GM12801 (cell line): ENCODE data around the gene MAPKBP1.

Experiments used
- TF ChIP-seq, protein P1 (sequence below): IDR thresholded peaks from one replicate; pipeline ENCODE4 v1.5.1; 2011; ENCODE audit warnings: control low read depth; ENCODE audit not compliant: insufficient read length; ENCODE audit errors: extremely low read depth

The MAPKBP1 gene

DNA sequence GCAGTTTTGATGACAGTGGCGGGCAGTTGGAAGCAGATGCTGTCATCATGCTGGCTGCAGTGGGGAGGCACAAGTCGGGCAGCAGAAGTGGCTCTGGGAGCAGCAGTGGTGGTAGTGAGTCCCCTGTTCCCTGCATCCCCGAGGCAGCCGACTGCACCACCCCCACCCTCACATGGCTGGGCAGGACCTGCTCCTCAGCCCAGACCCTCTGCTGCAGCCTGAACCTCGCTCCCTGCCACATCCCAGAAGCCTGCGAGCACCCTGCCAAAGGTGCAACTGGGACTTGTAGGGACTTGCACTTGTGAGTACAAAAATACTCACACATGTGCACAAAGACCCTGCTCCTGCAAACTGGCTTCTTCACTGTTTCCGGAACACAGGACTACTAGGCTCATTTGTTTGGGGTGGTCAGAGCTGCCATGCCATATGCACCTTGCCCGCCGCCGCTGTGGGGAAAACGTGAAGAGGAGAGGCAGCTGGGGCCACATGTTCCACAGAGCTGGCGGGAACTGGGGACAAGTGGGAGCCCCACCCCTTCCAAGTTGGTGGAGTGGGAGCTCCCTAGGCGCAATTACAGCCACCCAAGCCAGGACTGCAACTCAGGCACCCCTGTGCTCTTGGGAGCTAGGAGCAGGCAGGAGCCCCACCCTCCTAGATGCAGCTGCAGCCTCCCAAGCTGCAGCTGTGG is 55.8 kb downstream of the MAPKBP1 start:
- TF ChIP-seq, protein P1, sequence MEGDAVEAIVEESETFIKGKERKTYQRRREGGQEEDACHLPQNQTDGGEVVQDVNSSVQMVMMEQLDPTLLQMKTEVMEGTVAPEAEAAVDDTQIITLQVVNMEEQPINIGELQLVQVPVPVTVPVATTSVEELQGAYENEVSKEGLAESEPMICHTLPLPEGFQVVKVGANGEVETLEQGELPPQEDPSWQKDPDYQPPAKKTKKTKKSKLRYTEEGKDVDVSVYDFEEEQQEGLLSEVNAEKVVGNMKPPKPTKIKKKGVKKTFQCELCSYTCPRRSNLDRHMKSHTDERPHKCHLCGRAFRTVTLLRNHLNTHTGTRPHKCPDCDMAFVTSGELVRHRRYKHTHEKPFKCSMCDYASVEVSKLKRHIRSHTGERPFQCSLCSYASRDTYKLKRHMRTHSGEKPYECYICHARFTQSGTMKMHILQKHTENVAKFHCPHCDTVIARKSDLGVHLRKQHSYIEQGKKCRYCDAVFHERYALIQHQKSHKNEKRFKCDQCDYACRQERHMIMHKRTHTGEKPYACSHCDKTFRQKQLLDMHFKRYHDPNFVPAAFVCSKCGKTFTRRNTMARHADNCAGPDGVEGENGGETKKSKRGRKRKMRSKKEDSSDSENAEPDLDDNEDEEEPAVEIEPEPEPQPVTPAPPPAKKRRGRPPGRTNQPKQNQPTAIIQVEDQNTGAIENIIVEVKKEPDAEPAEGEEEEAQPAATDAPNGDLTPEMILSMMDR = no peak

- TF ChIP-seq, protein P1 = no peak
Observed at GRCh38 chr15:41832208-41832607, 57.9 kb downstream of the MAPKBP1 start.

DNA sequence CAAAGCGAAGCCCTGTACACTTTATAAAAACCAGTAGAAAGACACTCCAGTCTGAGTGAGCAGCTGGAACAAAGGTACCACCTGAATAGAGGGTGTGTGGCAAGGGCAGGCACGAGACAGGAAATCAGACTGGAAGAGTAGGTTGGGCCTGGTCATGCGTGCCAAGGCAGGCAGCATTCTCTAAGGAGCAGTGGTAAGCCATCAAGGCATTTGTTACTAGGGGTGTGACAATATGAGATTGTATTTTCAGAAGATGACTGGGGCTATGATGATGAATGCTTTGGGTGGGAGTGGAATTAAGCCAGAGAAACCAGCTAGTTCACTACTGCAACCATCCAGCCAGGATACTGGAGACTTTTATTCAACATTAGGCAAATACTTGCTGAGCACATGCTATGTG is 58.6 kb downstream of the MAPKBP1 start:
- TF ChIP-seq, protein P1 = no peak

GRCh38 chr15:41834096-41834495 is 59.8 kb downstream of the MAPKBP1 start:
- TF ChIP-seq, protein P1 = no peak

GRCh38 chr15:41836073-41836472 is 61.8 kb downstream of the MAPKBP1 start:
- TF ChIP-seq, protein P1 = no peak

DNA sequence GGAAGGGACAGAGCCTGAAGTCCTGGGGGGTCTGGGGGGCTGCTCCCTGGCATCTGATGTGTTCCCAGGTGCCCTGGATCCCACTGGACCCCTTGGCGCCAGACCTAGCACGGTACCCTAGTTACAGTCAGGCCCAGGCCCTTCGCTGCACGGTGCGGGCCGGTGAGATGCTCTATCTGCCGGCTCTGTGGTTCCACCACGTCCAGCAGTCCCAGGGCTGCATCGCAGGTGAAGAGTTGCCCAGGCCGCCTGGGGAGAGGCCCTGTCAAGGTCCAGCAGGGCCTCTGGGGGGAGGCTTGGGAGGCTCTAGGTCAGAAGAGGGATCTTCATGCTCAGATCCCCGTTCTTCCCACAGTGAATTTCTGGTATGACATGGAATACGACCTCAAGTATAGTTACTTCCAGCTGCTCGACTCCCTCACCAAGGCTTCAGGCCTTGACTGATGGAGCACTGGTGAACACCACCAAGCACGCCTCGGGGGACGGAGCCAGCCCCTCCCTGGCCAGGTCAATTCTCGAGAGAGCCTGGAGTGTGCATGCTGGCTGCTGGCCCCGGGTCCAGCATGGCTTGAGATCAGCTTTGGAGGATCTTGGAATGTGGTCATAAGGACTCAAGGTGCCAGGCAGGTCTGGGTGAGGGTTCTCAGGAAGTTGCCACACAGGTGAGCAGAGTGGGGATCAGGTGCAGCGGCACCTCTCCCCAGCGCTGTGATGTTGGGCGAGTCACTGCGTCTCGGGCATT is 62.6 kb downstream of the MAPKBP1 start:
- TF ChIP-seq, protein P1 = no peak

DNA sequence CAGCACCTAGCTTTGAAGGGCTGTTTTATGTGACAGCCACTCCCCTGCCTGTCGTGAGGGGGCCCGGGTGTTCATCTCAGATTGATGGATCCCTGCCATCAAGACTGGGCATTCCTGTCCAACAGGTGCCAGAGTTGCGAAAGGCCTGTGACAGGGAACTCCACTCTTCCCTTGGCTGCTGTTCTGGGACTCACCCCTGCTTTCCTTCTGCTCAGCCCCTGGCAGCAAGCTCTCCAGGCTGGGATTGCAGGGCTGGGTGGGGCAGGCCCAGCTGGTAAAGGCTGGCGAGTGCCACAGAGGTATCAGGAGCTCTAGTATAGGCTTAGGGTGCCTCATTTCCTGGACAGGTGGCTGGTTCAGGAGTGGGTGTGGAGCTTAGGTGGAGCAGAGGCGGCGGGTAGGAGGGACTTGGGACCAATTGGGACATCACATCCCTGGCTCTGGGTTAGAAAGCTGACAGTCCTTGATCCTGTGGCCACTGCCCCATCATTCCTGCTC is 64.2 kb downstream of the MAPKBP1 start, which contains the start of gene PLA2G4B:
Gene PLA2G4B, plus strand, starts transcription at position 448 of the 498 bp plus-strand sequence. CDS start 67 bp downstream, outside the sequence.
- TF ChIP-seq, protein P1 = no peak
